Astrocyte of the cerebellum (primary cell): Measurements from ENCODE around the gene BSN.

ENCODE experiments used
- DNase-seq: peaks from one replicate; pipeline ENCODE4 v3.0.0-alpha.2; 2011; ENCODE audit warnings: low read depth
- H3K4me3 ChIP-seq: 2 replicates; pipeline ENCODE4 v1.5.1; 2011; ENCODE audit warnings: mild to moderate bottlenecking, low read depth, low read length, moderate library complexity
- CTCF ChIP-seq: IDR thresholded peaks from 2 replicates; pipeline ENCODE4 v1.5.1; 2012; ENCODE audit warnings: low read length, low read depth, moderate library complexity, mild to moderate bottlenecking; ENCODE audit errors: missing control alignments
- in situ Hi-C: cut with HindIII; loops from 2 replicates; pipeline ENCODE4 v1.10.0; 2017; ENCODE audit warnings: low sequenced_read_pairs

The BSN gene

GRCh38 chr3:49620728-49621127 lies 66.5 kb downstream of the BSN start:
- no peak for TF ChIP-seq CTCF
- DNase-seq = no peak
- no peak overlapping the region for H3K4me3 ChIP-seq
- in situ Hi-C loops = no loop called here

GRCh38 chr3:49623071-49623470 lies 68.8 kb downstream of the BSN start:
- no peak for TF ChIP-seq CTCF
- no peak overlapping the region for H3K4me3 ChIP-seq
- in situ Hi-C loops = no loop called here
- DNase-seq = no peak

- DNase-seq = no peak
- no peak overlapping the region for H3K4me3 ChIP-seq
- in situ Hi-C loops = no loop called here
- TF ChIP-seq CTCF = no peak
These were observed 70.8 kb downstream of the BSN start for GRCh38 chr3:49625071-49625470.

- no peak overlapping the region for H3K4me3 ChIP-seq
- in situ Hi-C loops = no loop called here
- peak; percentile 40 for DNase-seq
- no peak for TF ChIP-seq CTCF
These were observed 71.9 kb downstream of the BSN start for GRCh38 chr3:49626101-49626581.

GRCh38 chr3:49626796-49627195 lies 72.5 kb downstream of the BSN start:
- no peak overlapping the region for H3K4me3 ChIP-seq
- no peak for DNase-seq
- in situ Hi-C loops = no loop called here
- no peak for TF ChIP-seq CTCF

- in situ Hi-C loops = no loop called here
- TF ChIP-seq CTCF = no peak
- DNase-seq = no peak
- no peak overlapping the region for H3K4me3 ChIP-seq
These were observed 73.4 kb downstream of the BSN start for GRCh38 chr3:49627634-49628033.

GRCh38 chr3:49628249-49628648 lies 74.0 kb downstream of the BSN start:
- in situ Hi-C loops = no loop called here

More at GRCh38 chr3:49628249-49628648, 74.0 kb downstream of the BSN start:
- no peak for TF ChIP-seq CTCF
- DNase-seq = no peak
- H3K4me3 ChIP-seq = no peak overlapping the region
